Neuronal stem cell (in vitro differentiated cells): ENCODE data around the gene SYNPO2.

Source experiments
- DNase-seq: peaks from one replicate; pipeline ENCODE4 v3.0.0-alpha.2; 2013; ENCODE audit warnings: low spot score
- H2AFZ ChIP-seq: one replicate; pipeline ENCODE4 v1.6.1; 2013; ENCODE audit warnings: mild to moderate bottlenecking, low read length, inconsistent platforms
- H2AK5ac ChIP-seq: 2 replicates; pipeline ENCODE4 v1.6.1; 2013; ENCODE audit warnings: low read depth, mild to moderate bottlenecking, inconsistent platforms, low read length, moderate library complexity, mixed read lengths
- H2BK120ac ChIP-seq: 2 replicates; pipeline ENCODE4 v1.6.1; 2013; ENCODE audit warnings: low read depth, mild to moderate bottlenecking, inconsistent platforms, low read length, moderate library complexity, mixed read lengths
- H2BK12ac ChIP-seq: one replicate; pipeline ENCODE4 v1.6.1; 2013; ENCODE audit warnings: low read length, inconsistent platforms
- H2BK15ac ChIP-seq: 2 replicates; pipeline ENCODE4 v1.6.1; 2013; ENCODE audit warnings: mild to moderate bottlenecking, low read length, inconsistent platforms, mixed read lengths
- H2BK5ac ChIP-seq: one replicate; pipeline ENCODE4 v1.6.1; 2013; ENCODE audit warnings: inconsistent platforms, mild to moderate bottlenecking, low read length, moderate library complexity
- H3K14ac ChIP-seq: one replicate; pipeline ENCODE4 v1.6.1; 2013; ENCODE audit warnings: low read length, inconsistent platforms
- H3K18ac ChIP-seq: 2 replicates; pipeline ENCODE4 v1.6.1; 2013; ENCODE audit warnings: low read length, inconsistent platforms
- H3K23ac ChIP-seq: 2 replicates; pipeline ENCODE4 v1.6.1; 2013; ENCODE audit warnings: low read depth, mild to moderate bottlenecking, mixed read lengths, low read length, inconsistent platforms; ENCODE audit not compliant: poor library complexity
- H3K27ac ChIP-seq: replicated peaks from 3 replicates; pipeline ENCODE4 v1.5.1; 2013; ENCODE audit warnings: low read length, inconsistent platforms
- H3K27me3 ChIP-seq, 3 experiments: 2 replicates each; pipeline ENCODE4 v1.6.1; 2013; ENCODE audit warnings: low read length in 3 of 3, mild to moderate bottlenecking in 2 of 3, inconsistent platforms in 1 of 3, low read depth in 1 of 3, mixed read lengths in 1 of 3, moderate library complexity in 1 of 3; ENCODE audit not compliant: control insufficient read depth in 3 of 3, insufficient read depth in 3 of 3
- H3K36me3 ChIP-seq, 2 donors: replicated peaks in 1 of 2; 2 replicates each; pipeline ENCODE4 v1.6.1; 2013; ENCODE audit warnings: low read length in 2 of 2; ENCODE audit not compliant: control insufficient read depth in 2 of 2, insufficient read depth in 2 of 2
- H3K4ac ChIP-seq: 2 replicates; pipeline ENCODE4 v1.6.1; 2013; ENCODE audit warnings: inconsistent platforms, mild to moderate bottlenecking, low read length, moderate library complexity
- H3K4me1 ChIP-seq, 2 donors: 1 replicate in 1 of 2; 2 replicates in 1 of 2; pipeline ENCODE4 v1.6.1; 2013; ENCODE audit warnings: low read length in 2 of 2, low read depth in 1 of 2; ENCODE audit not compliant: control insufficient read depth in 2 of 2, insufficient read depth in 1 of 2
- H3K4me2 ChIP-seq: one replicate; pipeline ENCODE4 v1.6.1; 2013; ENCODE audit warnings: mild to moderate bottlenecking, low read length, inconsistent platforms; ENCODE audit not compliant: insufficient read depth, poor library complexity, severe bottlenecking
- H3K4me3 ChIP-seq, 2 donors: 2 replicates each; pipeline ENCODE4 v1.5.1; 2013; ENCODE audit warnings: low read length in 2 of 2, mild to moderate bottlenecking in 2 of 2, inconsistent platforms in 1 of 2, moderate library complexity in 1 of 2
- H3K79me1 ChIP-seq: one replicate; pipeline ENCODE4 v1.6.1; 2013; ENCODE audit warnings: low read depth, mild to moderate bottlenecking, inconsistent platforms, low read length, moderate library complexity
- H3K9ac ChIP-seq: one replicate; pipeline ENCODE4 v1.6.1; 2013; ENCODE audit warnings: mild to moderate bottlenecking, low read depth, low read length, inconsistent platforms; ENCODE audit not compliant: poor library complexity
- H3K9me3 ChIP-seq, 2 donors: replicated peaks in 1 of 2; 2 replicates each; pipeline versions ENCODE3 to v1.6.1; 2013; ENCODE audit warnings: low read length in 2 of 2, mild to moderate bottlenecking in 2 of 2, inconsistent platforms in 1 of 2, low read depth in 1 of 2, mixed read lengths in 1 of 2, moderate library complexity in 1 of 2; ENCODE audit not compliant: control insufficient read depth in 2 of 2, insufficient read depth in 1 of 2
- H4K8ac ChIP-seq: one replicate; pipeline ENCODE4 v1.6.1; 2013; ENCODE audit warnings: low read depth, mild to moderate bottlenecking, inconsistent platforms, low read length, moderate library complexity
- H4K91ac ChIP-seq: one replicate; pipeline ENCODE4 v1.6.1; 2013; ENCODE audit warnings: low read length, low read depth, mild to moderate bottlenecking, inconsistent platforms; ENCODE audit not compliant: poor library complexity
- WGBS, 2 donors: extraction: QIAGEN DNeasy Blood & Tissue Kit; methylation state at CpG; one replicate each; pipeline ENCODE4 v1.1.7; 2013; ENCODE audit warnings: missing lambda C conversion rate in 2 of 2, mixed read lengths in 1 of 2; ENCODE audit not compliant: insufficient read length in 2 of 2, insufficient replicate concordance in 1 of 2; ENCODE audit errors: extremely low coverage in 2 of 2; 5-methylcytosine and 5-hydroxymethylcytosine counted together

SYNPO2 gene

DNA sequence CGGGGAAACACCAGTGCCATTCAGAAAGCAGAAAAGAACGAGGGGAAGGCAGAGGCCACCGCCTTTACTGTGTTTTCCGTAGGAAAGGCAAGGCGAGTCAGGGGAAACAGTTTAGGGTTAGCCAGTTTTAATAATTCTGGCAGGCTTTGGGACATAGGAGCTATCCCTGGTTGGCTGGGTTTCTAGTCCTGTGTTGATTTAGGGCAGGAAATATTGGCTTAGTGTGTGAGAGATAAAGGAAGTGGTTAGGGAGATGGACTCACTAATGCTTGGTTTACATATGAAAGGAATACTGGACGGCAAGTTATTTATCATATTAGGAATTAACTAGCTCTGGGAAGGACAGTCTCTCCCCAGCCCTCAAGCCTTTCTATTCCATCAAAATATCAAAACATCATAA lies 53.1 kb downstream of the SYNPO2 start:
- Histone ChIP-seq H2BK12ac (no peak overlapping the region), H4K8ac (no peak overlapping the region), H2BK5ac (no peak overlapping the region), H3K4me2 (no peak overlapping the region), H3K18ac (no peak overlapping the region), H3K9me3 (no peaks in the 10 kb centered on the region), H2BK15ac (no peak overlapping the region), H2BK120ac (no peak overlapping the region), H3K14ac (no peak overlapping the region), H3K4me3 (no peak overlapping the region), H3K27ac (no peak overlapping the region), H3K9ac (no peak overlapping the region), H2AFZ (no peak overlapping the region), H3K36me3 (no peaks in the 10 kb centered on the region), H4K91ac (no peak overlapping the region), H3K79me1 (no peaks in the 10 kb centered on the region), H3K4me1 (no peaks in the 10 kb centered on the region), H2AK5ac (no peak overlapping the region), H3K27me3 (no peaks in the 10 kb centered on the region), H3K23ac (no peak overlapping the region), H3K4ac (no peak overlapping the region)
- DNase-seq, result no peak
- WGBS, 2 donors, result no CpG with 5 or more reads among the region's 6 CpGs

DNA sequence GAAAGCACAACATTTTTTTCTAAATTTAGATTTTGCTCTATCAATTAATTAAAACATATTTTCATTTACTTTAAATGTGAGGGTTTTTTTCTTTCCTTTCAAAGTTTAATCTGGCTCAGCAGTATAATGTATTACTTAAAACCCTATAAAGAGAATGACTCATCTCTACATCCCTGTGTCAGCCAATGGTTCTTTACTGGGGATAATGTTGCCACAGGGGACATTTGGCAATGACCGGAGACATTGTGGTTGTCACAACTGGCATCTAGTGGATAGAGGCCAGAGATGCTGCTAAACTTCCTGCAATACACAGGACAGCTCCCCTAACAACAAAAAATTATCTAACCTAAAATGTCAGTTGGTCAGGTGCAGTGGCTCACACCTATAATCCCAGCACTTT lies 53.8 kb downstream of the SYNPO2 start:
- Histone ChIP-seq H3K27me3 (no peaks in the 10 kb centered on the region), H3K18ac (no peak overlapping the region), H2AK5ac (no peak overlapping the region), H2BK120ac (no peak overlapping the region), H3K36me3 (no peaks in the 10 kb centered on the region), H4K91ac (no peak overlapping the region), H2AFZ (no peak overlapping the region), H3K14ac (no peak overlapping the region), H3K4me2 (no peak overlapping the region), H4K8ac (no peak overlapping the region), H3K27ac (no peak overlapping the region), H3K79me1 (no peaks in the 10 kb centered on the region), H3K4ac (no peak overlapping the region), H3K9me3 (no peaks in the 10 kb centered on the region), H3K4me3 (no peak overlapping the region), H2BK12ac (no peak overlapping the region), H3K23ac (no peak overlapping the region), H2BK15ac (no peak overlapping the region), H3K9ac (no peak overlapping the region), H2BK5ac (no peak overlapping the region), H3K4me1 (no peaks in the 10 kb centered on the region)
- DNase-seq, result no peak
- WGBS, 2 donors, result no CpG with 5 or more reads among the region's 1 CpG

DNA sequence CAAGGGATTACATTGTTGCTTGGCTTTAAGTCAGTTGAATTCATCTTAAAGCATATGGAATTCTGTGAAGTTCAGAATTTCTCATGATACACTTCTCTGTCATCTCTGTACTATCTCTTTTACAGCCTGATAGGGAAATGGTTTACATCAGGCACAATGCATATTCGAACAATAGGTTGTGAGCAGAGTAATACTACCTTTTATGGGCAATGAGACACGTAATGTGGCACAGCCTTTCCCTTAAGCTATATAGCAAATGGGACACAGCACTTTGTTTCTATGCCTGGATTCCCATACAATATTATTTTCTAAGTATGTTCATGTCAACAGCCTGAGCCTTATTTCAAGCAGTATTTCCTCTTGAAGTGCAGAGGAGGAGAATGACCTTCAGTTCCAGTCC lies 58.4 kb downstream of the SYNPO2 start:
- no peaks in the 10 kb centered on the region for H3K36me3 ChIP-seq
- H3K27ac ChIP-seq, result no peak overlapping the region
- no peak overlapping the region for H4K91ac ChIP-seq
- H4K8ac ChIP-seq, result no peak overlapping the region
- no peaks in the 10 kb centered on the region for H3K79me1 ChIP-seq
- H3K4me1 ChIP-seq, result no peaks in the 10 kb centered on the region
- no peak overlapping the region for H3K9ac ChIP-seq
- no peak overlapping the region for H3K4ac ChIP-seq
- H3K27me3 ChIP-seq, result no peaks in the 10 kb centered on the region
- no peak overlapping the region for H3K18ac ChIP-seq
- H3K9me3 ChIP-seq, result no peaks in the 10 kb centered on the region
- no peak overlapping the region for H3K14ac ChIP-seq
- no peak for DNase-seq
- no peak overlapping the region for H2BK5ac ChIP-seq
- H2AFZ ChIP-seq, result no peak overlapping the region
- no peak overlapping the region for H3K23ac ChIP-seq
- no peak overlapping the region for H3K4me2 ChIP-seq
- H2BK12ac ChIP-seq, result no peak overlapping the region
- no CpG with 5 or more reads among the region's 2 CpGs for WGBS, 2 donors
- no peak overlapping the region for H2AK5ac ChIP-seq
- H2BK15ac ChIP-seq, result no peak overlapping the region
- no peak overlapping the region for H3K4me3 ChIP-seq
- H2BK120ac ChIP-seq, result no peak overlapping the region

DNA sequence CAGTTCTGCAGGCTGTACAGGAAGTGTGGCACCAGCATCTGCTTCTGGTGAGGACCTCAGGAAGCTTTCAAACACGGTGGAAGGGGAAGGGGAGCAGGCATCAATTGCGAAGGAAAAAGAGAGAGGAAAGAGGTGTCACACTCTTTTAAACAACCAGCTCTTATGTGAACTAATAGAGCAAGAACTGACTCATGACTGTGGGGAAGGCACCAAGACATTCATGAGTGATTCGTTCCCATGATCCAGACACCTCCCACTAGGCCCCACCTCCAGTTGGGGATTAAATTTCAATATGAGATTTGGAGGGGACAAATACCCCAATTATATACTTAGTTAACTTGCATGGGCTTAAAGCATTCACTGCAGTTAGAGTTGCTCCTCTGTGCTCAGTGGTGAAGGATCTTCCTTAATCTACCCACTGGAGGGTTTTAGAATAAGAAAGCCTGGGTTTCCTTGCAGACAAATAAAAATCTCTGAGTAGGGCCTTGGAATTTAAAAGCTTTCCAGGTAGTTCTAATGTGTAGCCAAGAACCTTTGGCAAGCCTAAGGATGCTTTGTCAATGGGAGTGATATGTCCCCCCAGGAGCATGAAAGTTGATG lies 60.0 kb downstream of the SYNPO2 start:
- Histone ChIP-seq H2AK5ac (no peak overlapping the region), H4K8ac (no peak overlapping the region), H3K14ac (no peak overlapping the region), H3K79me1 (no peaks in the 10 kb centered on the region), H2BK12ac (no peak overlapping the region), H2BK120ac (no peak overlapping the region), H4K91ac (no peak overlapping the region), H3K27ac (no peak overlapping the region), H2BK15ac (no peak overlapping the region), H2AFZ (no peak overlapping the region), H3K4me1 (no peaks in the 10 kb centered on the region), H3K9me3 (no peaks in the 10 kb centered on the region), H2BK5ac (no peak overlapping the region), H3K4me3 (no peak overlapping the region), H3K23ac (no peak overlapping the region), H3K4ac (no peak overlapping the region), H3K9ac (no peak overlapping the region), H3K36me3 (no peaks in the 10 kb centered on the region), H3K18ac (no peak overlapping the region), H3K27me3 (no peaks in the 10 kb centered on the region), H3K4me2 (no peak overlapping the region)
- no CpG with 5 or more reads among the region's 3 CpGs for WGBS, 2 donors
- DNase-seq, result no peak
